ENCODE data around the gene MAP2. TPM values are rescaled to one million over a fixed set of nuclear protein-coding genes. Genes with fewer than 3 reads are reported as not detected.

MAP2 gene
- total RNA-seq, 2 experiments from 2014 or later = 0.34 to 0.39 TPM

GRCh38 chr2:209696836-209697711 is 273.2 kb downstream of the MAP2 start:
- intact Hi-C loops (cut with DNase I, micrococcal nuclease) = no loop called here
- POLR2A ChIA-PET = no interaction called here

DNA sequence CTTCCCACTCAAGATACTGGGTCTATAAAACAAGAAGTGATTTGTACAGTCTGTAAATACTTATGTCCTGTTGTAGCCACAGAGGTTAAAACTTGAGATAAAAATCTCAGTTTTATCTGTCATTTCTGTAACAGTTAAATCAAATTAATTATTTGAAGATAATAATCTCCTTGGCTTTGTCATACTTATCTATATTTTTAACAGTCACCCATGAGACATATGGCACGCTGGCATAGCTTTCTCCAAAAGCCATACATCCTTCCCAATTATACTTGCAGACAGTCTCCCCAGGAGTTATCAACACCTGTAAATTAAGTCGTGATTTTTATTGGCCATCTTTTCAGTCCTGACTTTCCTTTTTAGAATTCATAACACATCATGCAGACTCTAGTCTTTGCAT is 278.9 kb downstream of the MAP2 start:
- Mint-ChIP-seq H3K36me3 (ENCODE audit: low read depth) (no peaks in the 10 kb centered on the region), H3K4me1 (no peaks in the 10 kb centered on the region), H3K27ac (no peak overlapping the region), H3K4me3 (no peak overlapping the region), H3K9me3 (ENCODE audit: low read depth) (no peaks in the 10 kb centered on the region), H3K27me3 (no peaks in the 10 kb centered on the region)
- CTCF ChIA-PET = no interaction called here
- intact Hi-C loops (cut with DNase I, micrococcal nuclease) = no loop called here
- ATAC-seq = no peak
- no peak for DNase-seq
- POLR2A ChIA-PET = no interaction called here

More at GRCh38 chr2:209696836-209697711, 273.2 kb downstream of the MAP2 start:
- H3K4me1 Mint-ChIP-seq = peaks cover 7% of the 10 kb centered on the region
- H3K36me3 Mint-ChIP-seq (ENCODE audit: low read depth) = no peaks in the 10 kb centered on the region
- CTCF ChIA-PET = no interaction called here
- ATAC-seq = peak; percentile 55
- H3K4me3 Mint-ChIP-seq = no peak overlapping the region
- no peaks in the 10 kb centered on the region for H3K27me3 Mint-ChIP-seq
- no peaks in the 10 kb centered on the region for H3K9me3 Mint-ChIP-seq (ENCODE audit: low read depth)
- no peak overlapping the region for H3K27ac Mint-ChIP-seq
- no peak for DNase-seq

DNA sequence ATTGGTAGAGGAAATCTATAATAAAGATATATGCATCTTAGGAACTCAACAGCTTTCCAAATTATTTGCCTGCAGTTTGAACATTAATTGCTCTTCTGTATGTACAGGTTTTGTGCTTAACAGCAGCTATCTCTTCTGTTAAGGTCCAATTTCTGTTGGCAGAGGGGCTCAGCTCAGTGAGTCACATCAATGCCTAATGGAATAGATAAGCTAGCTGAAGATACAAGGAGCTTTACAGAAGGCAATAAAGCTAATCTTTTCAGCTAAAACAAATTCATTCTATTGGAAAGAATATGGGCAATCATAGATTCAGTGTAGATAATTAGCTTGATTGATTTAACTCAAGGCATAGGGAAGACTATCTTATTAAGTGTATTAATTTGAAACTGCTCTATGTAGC is 289.4 kb downstream of the MAP2 start:
- H3K9me3 Mint-ChIP-seq (ENCODE audit: low read depth) = no peaks in the 10 kb centered on the region
- no peak overlapping the region for H3K27ac Mint-ChIP-seq
- ChIA-PET CTCF (no interaction called here), POLR2A (no interaction called here)
- no peaks in the 10 kb centered on the region for H3K36me3 Mint-ChIP-seq (ENCODE audit: low read depth)
- no peak for DNase-seq
- no peaks in the 10 kb centered on the region for H3K27me3 Mint-ChIP-seq
- ATAC-seq = no peak
- H3K4me1 Mint-ChIP-seq = no peaks in the 10 kb centered on the region
- intact Hi-C loops (cut with DNase I, micrococcal nuclease) = no loop called here
- no peak overlapping the region for H3K4me3 Mint-ChIP-seq

DNA sequence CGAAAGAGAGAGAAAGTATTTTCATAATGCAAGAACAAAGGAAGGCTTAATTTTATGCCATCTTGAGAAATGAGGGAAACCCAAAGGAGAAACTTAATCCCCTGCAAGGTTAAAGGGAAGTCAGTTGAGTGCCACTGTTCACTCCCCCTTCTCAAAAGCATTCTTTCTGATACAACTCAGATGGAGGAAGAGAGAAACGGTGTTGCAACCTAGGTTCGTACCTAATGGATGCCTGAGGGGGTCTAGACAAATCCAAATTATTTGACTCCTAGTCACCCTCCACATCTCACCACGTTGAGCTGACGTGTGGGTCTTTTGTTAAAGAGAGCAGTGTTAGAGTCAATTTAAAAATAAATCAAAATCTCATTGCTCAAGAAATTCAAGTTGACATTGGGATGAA is 295.2 kb downstream of the MAP2 start:
- intact Hi-C loops (cut with DNase I, micrococcal nuclease) = no loop called here
- ChIA-PET CTCF (no interaction called here), POLR2A (no interaction called here)
- DNase-seq (no peak), ATAC-seq (no peak)
- Mint-ChIP-seq H3K9me3 (ENCODE audit: low read depth) (no peaks in the 10 kb centered on the region), H3K4me1 (no peaks in the 10 kb centered on the region), H3K27ac (no peak overlapping the region), H3K36me3 (ENCODE audit: low read depth) (no peaks in the 10 kb centered on the region), H3K27me3 (no peaks in the 10 kb centered on the region), H3K4me3 (no peak overlapping the region)

GRCh38 chr2:209721497-209721896 is 297.6 kb downstream of the MAP2 start:
- no peaks in the 10 kb centered on the region for H3K27me3 Mint-ChIP-seq
- no peak overlapping the region for H3K27ac Mint-ChIP-seq
- CTCF ChIA-PET = no interaction called here
- H3K4me3 Mint-ChIP-seq = no peak overlapping the region
- ATAC-seq (no peak), DNase-seq (no peak)
- H3K36me3 Mint-ChIP-seq (ENCODE audit: low read depth) = no peaks in the 10 kb centered on the region
- intact Hi-C loops (cut with DNase I, micrococcal nuclease) = no loop called here
- H3K4me1 Mint-ChIP-seq = no peaks in the 10 kb centered on the region
- no peaks in the 10 kb centered on the region for H3K9me3 Mint-ChIP-seq (ENCODE audit: low read depth)
- POLR2A ChIA-PET = no interaction called here

DNA sequence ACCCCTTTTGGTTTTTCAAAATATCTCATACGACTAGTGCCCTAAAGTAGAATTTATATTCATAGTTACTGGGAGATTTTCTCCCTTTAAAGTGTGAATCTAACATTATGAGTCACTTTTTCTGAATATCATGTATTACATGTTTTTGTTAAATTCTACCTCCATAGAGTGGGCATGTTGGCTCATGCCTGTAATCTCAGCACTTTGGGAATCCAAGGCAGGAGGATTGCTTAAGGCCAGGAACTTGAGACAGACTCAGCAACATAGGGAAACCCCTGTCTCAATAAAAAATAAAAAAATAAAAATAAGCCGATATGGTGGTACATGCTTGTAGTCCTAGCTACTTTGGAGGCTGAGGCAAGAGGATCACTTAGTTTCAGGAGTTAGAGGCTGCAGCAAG is 302.5 kb downstream of the MAP2 start:
- POLR2A ChIA-PET = no interaction called here
- CTCF ChIA-PET = interaction anchor here (0.6 kb wide), 1 partner anchor 507 kb away, joined by 4 read pairs; no protein-coding TSS in a partner anchor
- no peaks in the 10 kb centered on the region for H3K27me3 Mint-ChIP-seq
- intact Hi-C loops (cut with DNase I, micrococcal nuclease) = no loop called here
- H3K9me3 Mint-ChIP-seq (ENCODE audit: low read depth) = no peaks in the 10 kb centered on the region
- ATAC-seq (no peak), DNase-seq (no peak)
- no peak overlapping the region for H3K4me3 Mint-ChIP-seq
- H3K36me3 Mint-ChIP-seq (ENCODE audit: low read depth) = no peaks in the 10 kb centered on the region
- no peaks in the 10 kb centered on the region for H3K4me1 Mint-ChIP-seq
- no peak overlapping the region for H3K27ac Mint-ChIP-seq

GRCh38 chr2:209727077-209727476 is 303.2 kb downstream of the MAP2 start:
- Mint-ChIP-seq H3K27ac (no peak overlapping the region), H3K27me3 (no peaks in the 10 kb centered on the region), H3K4me3 (no peak overlapping the region), H3K9me3 (ENCODE audit: low read depth) (no peaks in the 10 kb centered on the region), H3K36me3 (ENCODE audit: low read depth) (no peaks in the 10 kb centered on the region), H3K4me1 (no peaks in the 10 kb centered on the region)
- intact Hi-C loops (cut with DNase I, micrococcal nuclease) = no loop called here
- no peak for DNase-seq
- POLR2A ChIA-PET = no interaction called here
- CTCF ChIA-PET = interaction anchor here (0.7 kb wide), 2 partner anchors 232 to 1073 kb away, joined by 3 read pairs; no protein-coding TSS in a partner anchor
- no peak for ATAC-seq

- intact Hi-C loops (cut with DNase I, micrococcal nuclease) = no loop called here
- POLR2A ChIA-PET = no interaction called here
- ATAC-seq (no peak), DNase-seq (no peak)
- Mint-ChIP-seq H3K27ac (no peak overlapping the region), H3K4me1 (no peaks in the 10 kb centered on the region), H3K4me3 (no peak overlapping the region), H3K27me3 (no peaks in the 10 kb centered on the region), H3K9me3 (ENCODE audit: low read depth) (no peaks in the 10 kb centered on the region), H3K36me3 (ENCODE audit: low read depth) (no peaks in the 10 kb centered on the region)
- CTCF ChIA-PET = interaction anchor here (0.6 to 1.3 kb wide), 2 partner anchors 10 to 525 kb away, joined by 3 to 4 read pairs; no protein-coding TSS in a partner anchor
Measured at GRCh38 chr2:209734805-209735204, 311.0 kb downstream of the MAP2 start.

DNA sequence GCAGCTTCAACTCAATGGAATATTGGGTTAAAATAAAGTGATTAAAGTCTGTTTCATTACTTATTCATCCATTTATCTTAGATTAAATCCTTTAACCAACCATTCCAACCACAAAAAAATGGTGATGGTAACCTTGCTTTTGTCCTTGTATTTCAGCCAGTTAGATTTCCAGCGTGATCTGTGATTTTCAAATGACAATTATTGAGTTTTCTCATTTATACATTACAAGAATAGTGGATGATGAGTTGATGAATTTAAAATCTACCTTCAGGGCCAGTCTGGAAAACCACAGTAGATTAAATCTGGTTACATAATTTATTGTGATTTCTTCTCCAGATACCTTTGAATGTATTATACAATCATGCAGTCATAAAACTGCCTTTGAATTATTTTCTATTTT is 318.1 kb downstream of the MAP2 start:
- Mint-ChIP-seq H3K36me3 (ENCODE audit: low read depth) (no peaks in the 10 kb centered on the region), H3K4me1 (no peaks in the 10 kb centered on the region), H3K4me3 (no peak overlapping the region), H3K9me3 (ENCODE audit: low read depth) (peaks cover 5% of the 10 kb centered on the region), H3K27ac (no peak overlapping the region), H3K27me3 (no peaks in the 10 kb centered on the region)
- DNase-seq (no peak), ATAC-seq (no peak)
- CTCF ChIA-PET = no interaction called here
- intact Hi-C loops (cut with DNase I, micrococcal nuclease) = no loop called here
- POLR2A ChIA-PET = no interaction called here

- ChIA-PET POLR2A (no interaction called here), CTCF (no interaction called here)
- H3K27me3 Mint-ChIP-seq = peaks cover 4% of the 10 kb centered on the region
- ATAC-seq = no peak
- H3K27ac Mint-ChIP-seq = no peak overlapping the region
- no peaks in the 10 kb centered on the region for H3K4me1 Mint-ChIP-seq
- H3K36me3 Mint-ChIP-seq (ENCODE audit: low read depth) = no peaks in the 10 kb centered on the region
- H3K4me3 Mint-ChIP-seq = no peak overlapping the region
- DNase-seq = no peak
- intact Hi-C loops (cut with DNase I, micrococcal nuclease) = no loop called here
- H3K9me3 Mint-ChIP-seq (ENCODE audit: low read depth) = no peaks in the 10 kb centered on the region
Measured at GRCh38 chr2:209753020-209753419, 329.2 kb downstream of the MAP2 start.

DNA sequence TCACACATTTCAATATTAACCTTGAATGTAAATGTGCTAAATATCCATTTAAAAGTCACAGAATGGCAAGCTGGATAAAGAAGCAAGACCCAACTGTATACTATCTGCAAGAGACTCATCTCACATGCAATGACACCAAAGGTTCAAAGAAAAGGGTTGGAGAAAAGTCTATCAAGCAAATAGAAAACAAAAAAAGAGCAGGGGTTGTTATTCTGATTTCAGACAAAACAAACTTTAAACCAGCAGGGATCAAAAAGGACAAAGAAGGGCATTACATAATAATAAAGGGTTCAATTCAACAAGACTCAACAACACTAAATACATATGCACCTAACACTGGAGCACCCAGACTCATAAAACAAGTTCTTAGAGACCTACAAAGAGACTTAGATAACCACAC is 333.3 kb downstream of the MAP2 start:
- H3K36me3 Mint-ChIP-seq (ENCODE audit: low read depth) = no peaks in the 10 kb centered on the region
- H3K4me3 Mint-ChIP-seq = no peak overlapping the region
- ATAC-seq (no peak), DNase-seq (no peak)
- H3K9me3 Mint-ChIP-seq (ENCODE audit: low read depth) = peaks cover 2% of the 10 kb centered on the region
- H3K27ac Mint-ChIP-seq = no peak overlapping the region
- intact Hi-C loops (cut with DNase I, micrococcal nuclease) = no loop called here
- peaks cover 4% of the 10 kb centered on the region for H3K27me3 Mint-ChIP-seq
- ChIA-PET CTCF (no interaction called here), POLR2A (no interaction called here)
- no peaks in the 10 kb centered on the region for H3K4me1 Mint-ChIP-seq

GRCh38 chr2:209761566-209761965 is 337.7 kb downstream of the MAP2 start:
- H3K4me1 Mint-ChIP-seq = no peaks in the 10 kb centered on the region
- no peak overlapping the region for H3K27ac Mint-ChIP-seq
- ChIA-PET CTCF (no interaction called here), POLR2A (no interaction called here)
- ATAC-seq = no peak
- H3K36me3 Mint-ChIP-seq (ENCODE audit: low read depth) = no peaks in the 10 kb centered on the region
- H3K4me3 Mint-ChIP-seq = no peak overlapping the region
- H3K9me3 Mint-ChIP-seq (ENCODE audit: low read depth) = peaks cover 2% of the 10 kb centered on the region
- no peak for DNase-seq
- no peaks in the 10 kb centered on the region for H3K27me3 Mint-ChIP-seq
- intact Hi-C loops (cut with DNase I, micrococcal nuclease) = no loop called here

All from activated CD4-positive, alpha-beta T cell treated with anti-CD3 and anti-CD28 coated beads for 36 hours (primary cell).